HG03457 (cell line): ENCODE results near the gene MORC3.
"Not testable (repeated sequence)": the region's sequence is repeated elsewhere in the genome, so short reads cannot be mapped to it uniquely, and the experiment has no call there.

Experiments
- ATAC-seq: cut with Tn5 transposase; IDR thresholded peaks from one replicate; pipeline ENCODE4 v1.9.1; 2021; ENCODE audit warnings: moderate number of reproducible peaks; ENCODE audit not compliant: unreplicated experiment

The MORC3 gene

GRCh38 chr21:36319767-36320420 lies at the start of gene MORC3:
MORC3 (plus strand) TSS chr21:36320197; CDS start chr21:36320265, 68 bp downstream.
- ATAC-seq, result peak; percentile 83

- not testable (repeated sequence) for ATAC-seq
Observed at GRCh38 chr21:36270786-36271695, 49.0 kb upstream of the MORC3 start.

GRCh38 chr21:36274128-36274527 lies 45.9 kb upstream of the MORC3 start:
- ATAC-seq, result no peak

GRCh38 chr21:36282568-36283230 lies 37.3 kb upstream of the MORC3 start:
- ATAC-seq, result no peak

- ATAC-seq, result not testable (repeated sequence)
Observed at GRCh38 chr21:36283231-36283622, 36.8 kb upstream of the MORC3 start.

GRCh38 chr21:36288651-36289243 lies 31.2 kb upstream of the MORC3 start:
- ATAC-seq, result no peak

- ATAC-seq, result no peak
Observed at GRCh38 chr21:36291509-36291908, 28.5 kb upstream of the MORC3 start.

GRCh38 chr21:36297406-36297937 lies 22.5 kb upstream of the MORC3 start:
- no peak for ATAC-seq

GRCh38 chr21:36297938-36298572 lies 21.9 kb upstream of the MORC3 start:
- ATAC-seq, result peak; percentile 97

- no peak for ATAC-seq
Observed at GRCh38 chr21:36306872-36307534, 13.0 kb upstream of the MORC3 start.

GRCh38 chr21:36310016-36310415 lies 10.0 kb upstream of the MORC3 start:
- ATAC-seq, result peak; percentile 52

- not testable (repeated sequence) for ATAC-seq
Observed at GRCh38 chr21:36313446-36313845, 6.6 kb upstream of the MORC3 start.

- not testable (repeated sequence) for ATAC-seq
Observed at GRCh38 chr21:36316045-36316444, 4.0 kb upstream of the MORC3 start.

GRCh38 chr21:36316872-36317484 lies 3.0 kb upstream of the MORC3 start:
- ATAC-seq, result no peak

GRCh38 chr21:36319406-36319766 lies 611 bp upstream of the MORC3 start:
- ATAC-seq, result not testable (repeated sequence)

- ATAC-seq, result peak; percentile 29
Observed at GRCh38 chr21:36320421-36321324, 676 bp downstream of the MORC3 start.

GRCh38 chr21:36321325-36322082 lies 1.5 kb downstream of the MORC3 start:
- no peak for ATAC-seq

GRCh38 chr21:36322083-36322424 lies 2.1 kb downstream of the MORC3 start:
- no peak for ATAC-seq
